Activated B cell treated with CpG ODN at 0.5 μM for 24 hours (primary cell): ENCODE data around the gene SECISBP2L. TPM values are rescaled to one million over a fixed set of nuclear protein-coding genes. Genes with fewer than 3 reads are reported as not detected.

Experiments
- ATAC-seq: fragments of 200-7000 bp; cut with Tn5 transposase; one replicate; pipeline ENCODE4 v1.10.0; 2021; ENCODE audit warnings: low read depth, mild to moderate bottlenecking, moderate library complexity
- CTCF ChIA-PET: fragments of 350-600 bp; sonication (Branson Sonifier 250); formaldehyde crosslinking; loops from one replicate; lab custom pipeline; 2021; ENCODE audit warnings: antibody characterized with exemption; lab: Charles Lee
- POLR2A ChIA-PET: fragments of 350-600 bp; sonication (Branson Sonifier 250); formaldehyde crosslinking; loops from one replicate; lab custom pipeline; 2021; ENCODE audit warnings: antibody characterized with exemption; lab: Charles Lee
- DNase-seq: peaks from one replicate; pipeline ENCODE4 v3.0.0; 2022
- H3K27ac Mint-ChIP-seq: one replicate; pipeline ENCODE4 v1.8.0; 2020; ENCODE audit warnings: mixed read lengths
- H3K27me3 Mint-ChIP-seq: one replicate; pipeline ENCODE4 v1.8.0; 2021; ENCODE audit warnings: mixed read lengths
- H3K36me3 Mint-ChIP-seq: one replicate; pipeline ENCODE4 v1.8.0; 2021; ENCODE audit warnings: low read depth, mixed read lengths
- H3K4me1 Mint-ChIP-seq: one replicate; pipeline ENCODE4 v1.8.0; 2021; ENCODE audit warnings: mixed read lengths
- H3K4me3 Mint-ChIP-seq: one replicate; pipeline ENCODE4 v1.8.0; 2020; ENCODE audit warnings: mild to moderate bottlenecking, mixed read lengths
- H3K9me3 Mint-ChIP-seq: one replicate; pipeline ENCODE4 v1.8.0; 2020; ENCODE audit warnings: mixed read lengths
- CTCF ChIP-seq: fragments of 200-600 bp; IDR thresholded peaks from one replicate; pipeline ENCODE4 v1.8.0; 2022; ENCODE audit warnings: antibody characterized with exemption, mild to moderate bottlenecking
- intact Hi-C: fragments of 100-400 bp; cut with micrococcal nuclease; formaldehyde crosslinking; loops from one replicate; pipeline ENCODE4 v1.15.1; 2024
- total RNA-seq: library from RNA; stranded (reverse); gene quantifications from 2 replicates; pipeline ENCODE4 v1.2.3, GENCODE V29; 2022

Gene SECISBP2L
- total RNA-seq, 1 donor from 2014 or later = 56.5 TPM

- Mint-ChIP-seq H3K4me3 (no peak overlapping the region), H3K27ac (no peak overlapping the region), H3K9me3 (no peaks in the 10 kb centered on the region), H3K4me1 (no peaks in the 10 kb centered on the region), H3K27me3 (peaks cover 7% of the 10 kb centered on the region), H3K36me3 (no peaks in the 10 kb centered on the region)
- no peak for ATAC-seq
- CTCF ChIA-PET = no interaction called here
- no peak for TF ChIP-seq CTCF
- POLR2A ChIA-PET = no interaction called here
- DNase-seq = no peak
- intact Hi-C loops = no loop called here
These were observed 17.4 kb upstream of the SECISBP2L start for GRCh38 chr15:49063402-49064280.

GRCh38 chr15:49062900-49063299, 16.7 kb upstream of the SECISBP2L start:
- Mint-ChIP-seq H3K27me3 (peaks cover 7% of the 10 kb centered on the region), H3K9me3 (no peaks in the 10 kb centered on the region), H3K4me1 (no peaks in the 10 kb centered on the region), H3K27ac (no peak overlapping the region), H3K4me3 (no peak overlapping the region), H3K36me3 (no peaks in the 10 kb centered on the region)
- TF ChIP-seq CTCF = no peak
- intact Hi-C loops = no loop called here
- ChIA-PET CTCF (no interaction called here), POLR2A (no interaction called here)
- no peak for DNase-seq
- ATAC-seq = no peak

- ChIA-PET POLR2A (no interaction called here), CTCF (no interaction called here)
- Mint-ChIP-seq H3K36me3 (no peaks in the 10 kb centered on the region), H3K9me3 (no peaks in the 10 kb centered on the region), H3K4me1 (no peaks in the 10 kb centered on the region), H3K27me3 (peaks cover 4% of the 10 kb centered on the region), H3K4me3 (no peak overlapping the region), H3K27ac (no peak overlapping the region)
- intact Hi-C loops = no loop called here
- no peak for TF ChIP-seq CTCF
- DNase-seq (no peak), ATAC-seq (no peak)
These were observed 14.7 kb upstream of the SECISBP2L start for GRCh38 chr15:49060710-49061495.

GRCh38 chr15:49059491-49059890, 13.2 kb upstream of the SECISBP2L start:
- ATAC-seq = no peak
- Mint-ChIP-seq H3K4me3 (no peak overlapping the region), H3K27me3 (no peaks in the 10 kb centered on the region), H3K9me3 (no peaks in the 10 kb centered on the region), H3K4me1 (no peaks in the 10 kb centered on the region), H3K36me3 (no peaks in the 10 kb centered on the region), H3K27ac (no peak overlapping the region)
- ChIA-PET POLR2A (interaction anchor here (1.1 kb wide), 1 partner anchor 9 kb away, joined by 4 read pairs; no protein-coding TSS in a partner anchor), CTCF (no interaction called here)
- intact Hi-C loops = no loop called here
- no peak for TF ChIP-seq CTCF
- DNase-seq = no peak

- intact Hi-C loops = no loop called here
- Mint-ChIP-seq H3K36me3 (no peaks in the 10 kb centered on the region), H3K9me3 (no peaks in the 10 kb centered on the region), H3K4me1 (no peaks in the 10 kb centered on the region), H3K27ac (no peak overlapping the region), H3K4me3 (no peak overlapping the region), H3K27me3 (no peaks in the 10 kb centered on the region)
- DNase-seq (no peak), ATAC-seq (no peak)
- ChIA-PET CTCF (no interaction called here), POLR2A (no interaction called here)
- no peak for TF ChIP-seq CTCF
These were observed 12.3 kb upstream of the SECISBP2L start for GRCh38 chr15:49058559-49058958.
